Parathyroid adenoma (tissue), 2 donors: ENCODE results near the gene CLIP3.
A peak's percentile ranks its signal among the peaks of the same experiment; 100 is the strongest.

Source experiments
- H2AFZ ChIP-seq: fragments of 300-600 bp; sonication (generic); one replicate; pipeline ENCODE4 v1.7.0; 2017; ENCODE audit warnings: antibody characterized with exemption, mild to moderate bottlenecking
- H3K27ac ChIP-seq: fragments of 300-600 bp; sonication (generic); one replicate; pipeline ENCODE4 v1.7.0; 2017
- H3K27me3 ChIP-seq: fragments of 300-600 bp; sonication (generic); one replicate; pipeline ENCODE4 v1.7.0; 2017; ENCODE audit warnings: low read length; ENCODE audit not compliant: control insufficient read depth, insufficient read depth
- H3K36me3 ChIP-seq: fragments of 300-600 bp; sonication (generic); one replicate; pipeline ENCODE4 v1.7.0; 2017; ENCODE audit warnings: low read length; ENCODE audit not compliant: control insufficient read depth, insufficient read depth
- H3K4me1 ChIP-seq: fragments of 300-600 bp; sonication (generic); one replicate; pipeline ENCODE4 v1.7.0; 2017; ENCODE audit warnings: control low read depth
- H3K4me2 ChIP-seq: fragments of 300-600 bp; sonication (generic); one replicate; pipeline ENCODE4 v1.7.0; 2017; ENCODE audit warnings: low read length
- H3K4me3 ChIP-seq: fragments of 300-600 bp; sonication (generic); one replicate; pipeline ENCODE4 v1.7.0; 2017; ENCODE audit warnings: low read depth, low read length
- H3K79me2 ChIP-seq: fragments of 300-600 bp; sonication (generic); one replicate; pipeline ENCODE4 v1.7.0; 2017; ENCODE audit warnings: control low read depth
- H3K9ac ChIP-seq: fragments of 300-600 bp; sonication (generic); one replicate; pipeline ENCODE4 v1.7.0; 2017; ENCODE audit warnings: mild to moderate bottlenecking
- H3K9me3 ChIP-seq: fragments of 300-600 bp; sonication (generic); one replicate; pipeline ENCODE4 v1.7.0; 2017; ENCODE audit warnings: low read length; ENCODE audit not compliant: control insufficient read depth
- TF ChIP-seq, protein P1 (sequence below): fragments of 300-600 bp; sonication (generic); IDR thresholded peaks from one replicate; pipeline ENCODE4 v1.7.0; 2017; ENCODE audit warnings: antibody characterized with exemption, mild to moderate bottlenecking
- donor health status: primary hyperparathyroidism.

The CLIP3 gene

DNA sequence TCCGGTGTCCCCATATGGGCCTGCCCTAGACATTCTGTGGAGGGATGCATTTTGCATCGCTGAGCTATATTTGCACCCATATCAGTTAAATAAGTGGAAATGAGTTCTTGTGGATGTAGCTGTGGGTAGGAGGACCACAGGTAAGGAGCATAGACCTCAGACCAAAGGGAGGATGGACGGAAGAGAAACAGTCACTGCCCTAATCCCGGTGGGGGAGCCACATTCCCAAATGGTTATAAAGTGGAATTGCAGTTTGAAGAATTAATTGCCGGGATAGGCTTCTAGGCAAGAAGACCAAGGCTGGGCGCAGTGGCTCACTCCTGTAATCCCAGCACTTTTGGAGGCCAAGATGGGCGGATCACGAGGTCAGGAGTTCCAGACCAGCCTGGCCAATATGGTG is 35.9 kb downstream of the CLIP3 start:
- H3K4me2 ChIP-seq = no peak overlapping the region
- TF ChIP-seq, protein P1, sequence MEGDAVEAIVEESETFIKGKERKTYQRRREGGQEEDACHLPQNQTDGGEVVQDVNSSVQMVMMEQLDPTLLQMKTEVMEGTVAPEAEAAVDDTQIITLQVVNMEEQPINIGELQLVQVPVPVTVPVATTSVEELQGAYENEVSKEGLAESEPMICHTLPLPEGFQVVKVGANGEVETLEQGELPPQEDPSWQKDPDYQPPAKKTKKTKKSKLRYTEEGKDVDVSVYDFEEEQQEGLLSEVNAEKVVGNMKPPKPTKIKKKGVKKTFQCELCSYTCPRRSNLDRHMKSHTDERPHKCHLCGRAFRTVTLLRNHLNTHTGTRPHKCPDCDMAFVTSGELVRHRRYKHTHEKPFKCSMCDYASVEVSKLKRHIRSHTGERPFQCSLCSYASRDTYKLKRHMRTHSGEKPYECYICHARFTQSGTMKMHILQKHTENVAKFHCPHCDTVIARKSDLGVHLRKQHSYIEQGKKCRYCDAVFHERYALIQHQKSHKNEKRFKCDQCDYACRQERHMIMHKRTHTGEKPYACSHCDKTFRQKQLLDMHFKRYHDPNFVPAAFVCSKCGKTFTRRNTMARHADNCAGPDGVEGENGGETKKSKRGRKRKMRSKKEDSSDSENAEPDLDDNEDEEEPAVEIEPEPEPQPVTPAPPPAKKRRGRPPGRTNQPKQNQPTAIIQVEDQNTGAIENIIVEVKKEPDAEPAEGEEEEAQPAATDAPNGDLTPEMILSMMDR = no peak
- H3K4me3 ChIP-seq = no peak overlapping the region
- no peak overlapping the region for H3K27ac ChIP-seq
- peaks cover 20% of the 10 kb centered on the region for H3K79me2 ChIP-seq
- no peaks in the 10 kb centered on the region for H3K36me3 ChIP-seq
- no peaks in the 10 kb centered on the region for H3K9me3 ChIP-seq
- H2AFZ ChIP-seq = no peak overlapping the region
- no peak overlapping the region for H3K9ac ChIP-seq
- H3K27me3 ChIP-seq = no peaks in the 10 kb centered on the region
- peaks cover 16% of the 10 kb centered on the region for H3K4me1 ChIP-seq

DNA sequence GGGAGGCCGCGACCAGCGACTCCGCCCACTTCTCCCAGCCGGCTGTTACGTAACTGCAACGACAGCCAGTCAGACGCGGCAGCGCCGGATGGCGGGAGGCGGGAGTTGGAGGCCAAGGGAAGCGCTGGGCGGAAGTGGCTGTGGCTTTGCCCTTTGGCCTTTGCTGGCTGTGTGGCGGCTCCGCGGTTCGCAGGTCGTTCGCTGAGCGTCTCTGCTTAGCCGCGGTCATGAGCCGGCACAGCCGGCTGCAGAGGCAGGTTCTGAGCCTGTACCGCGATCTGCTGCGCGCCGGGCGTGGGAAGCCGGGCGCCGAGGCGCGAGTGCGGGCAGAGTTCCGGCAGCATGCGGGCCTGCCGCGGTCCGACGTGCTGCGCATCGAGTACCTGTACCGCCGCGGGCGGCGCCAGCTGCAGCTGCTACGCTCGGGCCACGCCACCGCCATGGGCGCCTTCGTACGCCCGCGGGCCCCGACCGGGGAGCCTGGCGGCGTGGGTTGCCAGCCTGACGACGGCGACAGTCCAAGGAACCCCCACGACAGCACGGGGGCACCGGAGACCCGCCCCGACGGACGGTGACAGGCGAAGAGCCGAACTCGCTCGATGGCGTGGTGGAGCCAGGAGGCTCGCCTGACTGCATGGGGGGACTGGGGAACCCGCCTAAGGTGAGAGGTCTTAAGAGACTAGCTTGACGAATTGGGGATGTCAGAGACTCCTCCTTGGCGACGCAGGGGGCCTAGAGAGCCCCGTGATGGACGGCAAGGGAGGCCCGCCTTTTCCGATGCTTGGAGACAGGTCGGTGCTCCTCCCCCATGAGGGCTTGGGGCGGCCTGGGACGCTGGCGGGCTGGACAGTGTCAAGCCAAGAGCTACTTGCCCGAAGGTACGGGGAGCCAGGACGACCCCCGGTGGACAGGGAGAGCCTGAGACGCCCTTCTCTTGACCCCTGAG is 37.4 kb downstream of the CLIP3 start, which contains the start of gene SDHAF1:
Gene SDHAF1 (plus strand): TSS at position 141 of the 946 bp plus-strand sequence. CDS start 87 bp downstream, at position 228.
- peaks cover 20% of the 10 kb centered on the region for H3K79me2 ChIP-seq
- peak within 1 kb of the TSS; percentile 97 for H3K4me2 ChIP-seq
- H3K4me1 ChIP-seq = peaks cover 16% of the 10 kb centered on the region
- peak within 1 kb of the TSS; percentile 84 for H2AFZ ChIP-seq
- no peaks in the 10 kb centered on the region for H3K9me3 ChIP-seq
- H3K36me3 ChIP-seq = no peaks in the 10 kb centered on the region
- H3K27me3 ChIP-seq = no peaks in the 10 kb centered on the region
- peak within 1 kb of the TSS; percentile 78 for H3K27ac ChIP-seq
- H3K9ac ChIP-seq = peak within 1 kb of the TSS; percentile 56
- peak within 1 kb of the TSS; percentile 84 for H3K4me3 ChIP-seq
- TF ChIP-seq, protein P1 = no peak

GRCh38 chr19:35993923-35994598 is 38.6 kb downstream of the CLIP3 start:
- Histone ChIP-seq H3K79me2 (peaks cover 18% of the 10 kb centered on the region), H3K36me3 (no peaks in the 10 kb centered on the region), H3K4me2 (peak overlapping the region; percentile 31), H3K4me3 (no peak overlapping the region), H3K9me3 (no peaks in the 10 kb centered on the region), H3K27me3 (no peaks in the 10 kb centered on the region), H3K27ac (no peak overlapping the region), H2AFZ (peak overlapping the region; percentile 84), H3K4me1 (peaks cover 11% of the 10 kb centered on the region), H3K9ac (no peak overlapping the region)
- TF ChIP-seq, protein P1 = no peak

DNA sequence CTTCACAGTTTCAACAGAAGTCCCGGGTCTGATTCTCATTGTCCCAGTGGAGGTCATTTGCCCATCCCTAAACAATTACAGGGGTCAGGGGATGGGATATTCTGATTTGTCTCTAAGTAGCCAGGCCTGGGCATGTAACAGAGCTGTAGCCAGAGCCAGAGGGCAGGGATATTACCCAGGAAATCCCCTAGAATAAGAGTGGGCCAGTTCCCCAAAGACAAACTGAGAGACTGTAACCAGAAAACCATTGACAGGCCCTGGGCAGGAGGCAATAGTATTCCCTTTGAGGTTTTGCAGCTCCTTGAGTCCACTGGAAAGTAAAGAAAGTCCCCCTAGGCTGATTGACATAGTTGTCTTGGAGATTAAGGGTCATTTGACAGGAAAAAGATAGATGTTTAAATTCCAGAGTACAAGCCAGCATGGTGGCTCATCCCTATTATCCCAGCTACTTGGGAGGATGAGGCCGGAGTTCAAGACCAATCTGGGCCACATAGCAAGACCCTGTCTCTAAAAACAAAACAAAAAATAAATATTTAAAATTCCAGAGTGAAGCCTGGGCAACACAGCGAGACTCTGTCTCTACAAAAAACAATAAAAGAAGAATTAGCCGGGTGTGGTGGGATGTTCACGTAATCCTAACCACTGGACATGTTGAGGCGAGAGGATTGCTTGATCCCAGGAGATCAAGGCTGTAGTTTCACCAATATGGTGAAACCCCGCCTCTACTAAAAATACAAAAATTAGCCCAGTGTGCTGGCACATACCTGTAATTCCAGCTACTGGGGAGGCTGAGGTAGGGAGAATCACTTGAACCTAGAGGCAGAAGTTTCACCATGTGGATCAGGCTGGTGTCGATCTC is 39.5 kb downstream of the CLIP3 start:
- Histone ChIP-seq H3K79me2 (peaks cover 18% of the 10 kb centered on the region), H3K9ac (no peak overlapping the region), H3K27ac (no peak overlapping the region), H3K36me3 (no peaks in the 10 kb centered on the region), H3K4me2 (no peak overlapping the region), H3K27me3 (no peaks in the 10 kb centered on the region), H3K4me3 (no peak overlapping the region), H2AFZ (no peak overlapping the region), H3K9me3 (no peaks in the 10 kb centered on the region), H3K4me1 (peaks cover 8% of the 10 kb centered on the region)
- TF ChIP-seq, protein P1 = no peak
